ENCODE measurements around the gene CNTNAP3B. TPM values are rescaled to one million over a fixed set of nuclear protein-coding genes. Genes with fewer than 3 reads are reported as not detected.
"Not testable (repeated sequence)": the region's sequence is repeated elsewhere in the genome, so short reads cannot be mapped to it uniquely, and the experiment has no call there.

The CNTNAP3B gene
- 7.6 TPM for total RNA-seq

- DNase-seq = not testable (repeated sequence)
These were observed at the start of gene CNTNAP3B for GRCh38 chr9:42129073-42129729. CNTNAP3B (minus strand) TSS chr9:42129426; CDS start chr9:42129094, 332 bp downstream.

- DNase-seq = not testable (repeated sequence)
These were observed 31.1 kb upstream of the CNTNAP3B start for GRCh38 chr9:42160299-42160698.

- DNase-seq = not testable (repeated sequence)
These were observed 2.0 kb downstream of the CNTNAP3B start for GRCh38 chr9:42127056-42127841.

- DNase-seq = not testable (repeated sequence)
These were observed 8.2 kb downstream of the CNTNAP3B start for GRCh38 chr9:42121007-42121406.

GRCh38 chr9:42095929-42096328 lies 33.3 kb downstream of the CNTNAP3B start:
- not testable (repeated sequence) for DNase-seq

- DNase-seq = not testable (repeated sequence)
These were observed 44.7 kb downstream of the CNTNAP3B start for GRCh38 chr9:42084559-42084952.

- not testable (repeated sequence) for DNase-seq
These were observed 45.2 kb downstream of the CNTNAP3B start for GRCh38 chr9:42083877-42084558.

- not testable (repeated sequence) for DNase-seq
These were observed 48.9 kb downstream of the CNTNAP3B start for GRCh38 chr9:42080376-42080775.

GRCh38 chr9:42074868-42075267 lies 54.4 kb downstream of the CNTNAP3B start:
- not testable (repeated sequence) for DNase-seq

- DNase-seq = not testable (repeated sequence)
These were observed 58.2 kb downstream of the CNTNAP3B start for GRCh38 chr9:42071026-42071425.

GRCh38 chr9:42070035-42070799 lies 59.0 kb downstream of the CNTNAP3B start:
- DNase-seq = not testable (repeated sequence)

GRCh38 chr9:42053874-42054273 lies 75.4 kb downstream of the CNTNAP3B start:
- not testable (repeated sequence) for DNase-seq

- not testable (repeated sequence) for DNase-seq
These were observed 78.5 kb downstream of the CNTNAP3B start for GRCh38 chr9:42050701-42051100.

GRCh38 chr9:42044422-42045010 lies 84.7 kb downstream of the CNTNAP3B start:
- not testable (repeated sequence) for DNase-seq

GRCh38 chr9:42033541-42033940 lies 95.7 kb downstream of the CNTNAP3B start:
- not testable (repeated sequence) for DNase-seq

- not testable (repeated sequence) for DNase-seq
These were observed 108.6 kb downstream of the CNTNAP3B start for GRCh38 chr9:42020639-42021038.

- not testable (repeated sequence) for DNase-seq
These were observed 110.9 kb downstream of the CNTNAP3B start for GRCh38 chr9:42018220-42018922.

GRCh38 chr9:42014317-42014716 lies 114.9 kb downstream of the CNTNAP3B start:
- DNase-seq = not testable (repeated sequence)

- DNase-seq = not testable (repeated sequence)
These were observed 137.6 kb downstream of the CNTNAP3B start for GRCh38 chr9:41991607-41992006.

GRCh38 chr9:41980271-41980670 lies 149.0 kb downstream of the CNTNAP3B start:
- DNase-seq = not testable (repeated sequence)
